ENCODE measurements around the gene RPP38. TPM values are rescaled to one million over a fixed set of nuclear protein-coding genes. Genes with fewer than 3 reads are reported as not detected.

The RPP38 gene
- total and polyA plus RNA-seq, 2 of the 13 experiments (the other 11 are each of a cell fraction or from before 2014, with no cell fraction given), result 11.7 to 16.4 TPM

- no peak for TF ChIP-seq RCOR2 (CRISPR knock-in tag; IDR thresholded peaks at IDR 0.05)
- no peak for TF ChIP-seq ZNF570 (CRISPR knock-in tag; IDR thresholded peaks at IDR 0.05; ENCODE audit: borderline replicate concordance)
- no peak for TF ChIP-seq GABPA (IDR thresholded peaks at IDR 0.05; ENCODE audit: low read depth, low read length)
- no peak for TF ChIP-seq GABPA (CRISPR knock-in tag; IDR thresholded peaks at IDR 0.05; ENCODE audit: low read depth)
- no peak for TF ChIP-seq NKX3-1 (CRISPR knock-in tag; IDR thresholded peaks at IDR 0.05)
- no peak for TF ChIP-seq RFX1 (IDR thresholded peaks at IDR 0.05)
Observed at GRCh38 chr10:15141136-15142054, 44.2 kb downstream of the RPP38 start (continued).

- H4K20me1 ChIP-seq (ENCODE audit: insufficient read depth, low read length), result no peaks in the 10 kb centered on the region
- no peak overlapping the region for H3K4me3 ChIP-seq (replicated peaks in 1 of 3; ENCODE audit: insufficient read depth in 1 of 3, low read depth in 2 of 3, low read length in 3 of 3)
- no peak overlapping the region for H3K27ac ChIP-seq (ENCODE audit: extremely low read length, insufficient read depth, low read length)
- no peaks in the 10 kb centered on the region for H3K27me3 ChIP-seq (ENCODE audit: control insufficient read depth in 1 of 2, insufficient read depth in 2 of 2, low read length in 2 of 2)
- BruUV-seq (replicated peaks), result no TSS peak
- no peaks in the 10 kb centered on the region for H3K9me3 ChIP-seq (ENCODE audit: low read length)
- ChIA-PET CTCF (ENCODE audit: low intra/inter-chr PET ratio, low total read pairs) (no interaction called here), POLR2A (no interaction called here)
- peaks cover 0 to 4% of the 10 kb centered on the region in 2 experiments; a peak in 2 of 5 replicates for H3K36me3 ChIP-seq (replicated peaks in 1 of 2; ENCODE audit: control insufficient read depth in 1 of 2, insufficient read depth in 2 of 2, low read length in 2 of 2)
- in situ Hi-C loops (cut with HindIII; ENCODE audit: extremely low pct_ligation_motif_present, low pct_unique_long_range_greater_than_20kb), result no loop called here
- peaks cover 59% of the 10 kb centered on the region for H3K79me2 ChIP-seq (ENCODE audit: insufficient read depth, low read length)
- no peak overlapping the region for H3K4me2 ChIP-seq (ENCODE audit: low read depth, low read length)
- 98% methylated on average over 4 of the region's 4 CpGs for WGBS (ENCODE audit: low lambda C conversion rate)
- H3K9ac ChIP-seq (ENCODE audit: insufficient read depth, low read depth, low read length), result no peak overlapping the region
- no peak for DNase-seq (ENCODE audit: low spot score)
- H3K4me1 ChIP-seq (ENCODE audit: insufficient read depth, low read length), result peaks cover 26% of the 10 kb centered on the region
- no peak for FAIRE-seq
- intact Hi-C loops (cut with micrococcal nuclease; ENCODE audit: unreplicated experiment), result no loop called here
- ATAC-seq, result no peak
- no peak overlapping the region for H2AFZ ChIP-seq (ENCODE audit: low read length)
- TF ChIP-seq ZGPAT (CRISPR knock-in tag; IDR thresholded peaks at IDR 0.05) (no peak), ZNF230 (CRISPR knock-in tag; IDR thresholded peaks at IDR 0.05) (no peak), ZNF451 (CRISPR knock-in tag; IDR thresholded peaks at IDR 0.05) (no peak), NKX3-1 (CRISPR knock-in tag; IDR thresholded peaks at IDR 0.05) (no peak), HOMEZ (CRISPR knock-in tag; IDR thresholded peaks at IDR 0.05; ENCODE audit: low read depth) (no peak), ATM (IDR thresholded peaks at IDR 0.05; ENCODE audit: borderline replicate concordance) (no peak), YY1 (IDR thresholded peaks at IDR 0.05; ENCODE audit: insufficient read depth, insufficient replicate concordance, low read depth, low read length) (no peak), ZNF333 (CRISPR knock-in tag; IDR thresholded peaks at IDR 0.05; ENCODE audit: borderline replicate concordance) (no peak), ZNF414 (CRISPR knock-in tag; IDR thresholded peaks at IDR 0.05) (no peak), FOXK1 (CRISPR knock-in tag; IDR thresholded peaks at IDR 0.05; ENCODE audit: borderline replicate concordance, low read depth) (no peak)
Observed at GRCh38 chr10:15144788-15145187, 47.6 kb downstream of the RPP38 start.
